Measurements from ENCODE around the gene GRXCR1. TPM values are rescaled to one million over a fixed set of nuclear protein-coding genes. Genes with fewer than 3 reads are reported as not detected.

Gene GRXCR1

Small RNAs within 50 kb of the gene (small RNA-seq; reads per million reads assigned to genes)
- not detected for gene RN7SKP82 (ENCODE audit: insufficient read depth)

All from mesendoderm (in vitro differentiated cells).